WTC11 (cell line): ENCODE results near the gene PDZD7. TPM values are rescaled to one million over a fixed set of nuclear protein-coding genes. Genes with fewer than 3 reads are reported as not detected.

Experiments used
- ATAC-seq: fragments of 200-7000 bp; cut with Tn5 transposase; 2 replicates; pipeline ENCODE4 v1.10.0; 2021; ENCODE audit warnings: mild to moderate bottlenecking, moderate library complexity
- CTCF ChIA-PET: fragments of 300-600 bp; sonication (Branson Sonifier 250); formaldehyde crosslinking; loops from one replicate; lab custom pipeline; 2021; ENCODE audit warnings: antibody characterized with exemption; lab: Charles Lee
- POLR2A ChIA-PET: fragments of 350-600 bp; sonication (Branson Sonifier 250); formaldehyde crosslinking; loops from one replicate; lab custom pipeline; 2021; ENCODE audit warnings: antibody characterized with exemption; lab: Charles Lee
- DNase-seq: peaks from one replicate; pipeline ENCODE4 v3.0.0; 2021; ENCODE audit warnings: low spot score
- H3K27ac Mint-ChIP-seq: 2 replicates; pipeline ENCODE4 v1.8.0; 2021; ENCODE audit warnings: mixed read lengths
- H3K27me3 Mint-ChIP-seq: 2 replicates; pipeline ENCODE4 v1.8.0; 2021; ENCODE audit warnings: low read depth, mild to moderate bottlenecking, moderate library complexity, mixed read lengths
- H3K36me3 Mint-ChIP-seq: 2 replicates; pipeline ENCODE4 v1.8.0; 2021; ENCODE audit warnings: mixed read lengths
- H3K4me1 Mint-ChIP-seq: 2 replicates; pipeline ENCODE4 v1.8.0; 2022; ENCODE audit warnings: mixed read lengths
- H3K4me3 Mint-ChIP-seq: 2 replicates; pipeline ENCODE4 v1.8.0; 2021; ENCODE audit warnings: mild to moderate bottlenecking, moderate library complexity, mixed read lengths
- H3K9me3 Mint-ChIP-seq: 2 replicates; pipeline ENCODE4 v1.8.0; 2021; ENCODE audit warnings: mixed read lengths
- CREM ChIP-seq: sonication (generic); formaldehyde crosslinking; IDR thresholded peaks from 2 replicates; pipeline ENCODE4 v1.8.1; 2022; ENCODE audit warnings: mild to moderate bottlenecking, missing genetic modification reagents, moderate library complexity
- ESRRA ChIP-seq: sonication (generic); formaldehyde crosslinking; IDR thresholded peaks from 2 replicates; pipeline ENCODE4 v1.8.1; 2022; ENCODE audit warnings: mild to moderate bottlenecking, missing genetic modification reagents, borderline replicate concordance
- FOXP1 ChIP-seq: sonication (generic); formaldehyde crosslinking; IDR thresholded peaks from 2 replicates; pipeline ENCODE4 v1.8.0; 2022; ENCODE audit warnings: missing genetic modification reagents, mild to moderate bottlenecking, moderate library complexity, borderline replicate concordance
- IRF2 ChIP-seq: sonication (generic); formaldehyde crosslinking; IDR thresholded peaks from 2 replicates; pipeline ENCODE4 v1.8.0; 2022; ENCODE audit warnings: low read depth, missing genetic modification reagents, borderline replicate concordance
- MXD4 ChIP-seq: fragments of 250-450 bp; sonication (Bioruptor Pico); IDR thresholded peaks from 2 replicates; pipeline ENCODE4 v1.8.0; 2021; ENCODE audit warnings: mild to moderate bottlenecking, moderate library complexity, borderline replicate concordance
- SMAD3 ChIP-seq: sonication (generic); formaldehyde crosslinking; IDR thresholded peaks from 2 replicates; pipeline ENCODE4 v1.8.0; 2022; ENCODE audit warnings: missing genetic modification reagents, mild to moderate bottlenecking, borderline replicate concordance
- TP53 ChIP-seq: sonication (generic); formaldehyde crosslinking; IDR thresholded peaks from 2 replicates; pipeline ENCODE4 v1.8.1; 2023; ENCODE audit warnings: mild to moderate bottlenecking, missing genetic modification reagents
- ZNF317 ChIP-seq: sonication (generic); formaldehyde crosslinking; IDR thresholded peaks from 2 replicates; pipeline ENCODE4 v1.8.1; 2023; ENCODE audit warnings: low read depth, mild to moderate bottlenecking, moderate library complexity, missing genetic modification reagents, borderline replicate concordance
- ZNF416 ChIP-seq: fragments of 250-450 bp; sonication (Bioruptor Pico); IDR thresholded peaks from 2 replicates; pipeline ENCODE4 v1.9.0; 2021; ENCODE audit warnings: mild to moderate bottlenecking, inconsistent platforms
- total RNA-seq: library from RNA; stranded (reverse); gene quantifications from 3 replicates; pipeline ENCODE4 v1.2.3, GENCODE V29; 2021
- TF ChIP-seq, protein P1 (sequence below): fragments of 250-450 bp; sonication (Bioruptor Pico); conservative IDR thresholded peaks from 2 replicates; pipeline ENCODE4 v1.9.0; 2021; ENCODE audit warnings: mild to moderate bottlenecking
- TF ChIP-seq, protein P2 (sequence below): sonication (generic); formaldehyde crosslinking; IDR thresholded peaks from 2 replicates; pipeline ENCODE4 v1.8.0; 2023; ENCODE audit warnings: mild to moderate bottlenecking, missing genetic modification reagents
- TF ChIP-seq, protein P3 (sequence below): sonication (generic); formaldehyde crosslinking; IDR thresholded peaks from 2 replicates; pipeline ENCODE4 v1.8.1; 2022; ENCODE audit warnings: missing genetic modification reagents, borderline replicate concordance
- TF ChIP-seq, protein P4 (sequence below): sonication (generic); formaldehyde crosslinking; IDR thresholded peaks from 2 replicates; pipeline ENCODE4 v1.8.0; 2022; ENCODE audit warnings: mild to moderate bottlenecking, missing genetic modification reagents
- TF ChIP-seq, protein P5 (sequence below): sonication (generic); formaldehyde crosslinking; IDR thresholded peaks from 2 replicates; pipeline ENCODE4 v1.8.0; 2023; ENCODE audit warnings: missing genetic modification reagents, mild to moderate bottlenecking, borderline replicate concordance
- TF ChIP-seq, protein P6 (sequence below): fragments of 200-600 bp; IDR thresholded peaks from 2 replicates; pipeline ENCODE4 v1.8.0; 2022; ENCODE audit warnings: antibody characterized with exemption
- TF ChIP-seq, protein P7 (sequence below): sonication (generic); formaldehyde crosslinking; IDR thresholded peaks from 2 replicates; pipeline ENCODE4 v1.8.1; 2022; ENCODE audit warnings: low read depth, missing genetic modification reagents, borderline replicate concordance

The PDZD7 gene
- total RNA-seq, 1 experiment from 2014 or later, result 2.6 TPM

DNA sequence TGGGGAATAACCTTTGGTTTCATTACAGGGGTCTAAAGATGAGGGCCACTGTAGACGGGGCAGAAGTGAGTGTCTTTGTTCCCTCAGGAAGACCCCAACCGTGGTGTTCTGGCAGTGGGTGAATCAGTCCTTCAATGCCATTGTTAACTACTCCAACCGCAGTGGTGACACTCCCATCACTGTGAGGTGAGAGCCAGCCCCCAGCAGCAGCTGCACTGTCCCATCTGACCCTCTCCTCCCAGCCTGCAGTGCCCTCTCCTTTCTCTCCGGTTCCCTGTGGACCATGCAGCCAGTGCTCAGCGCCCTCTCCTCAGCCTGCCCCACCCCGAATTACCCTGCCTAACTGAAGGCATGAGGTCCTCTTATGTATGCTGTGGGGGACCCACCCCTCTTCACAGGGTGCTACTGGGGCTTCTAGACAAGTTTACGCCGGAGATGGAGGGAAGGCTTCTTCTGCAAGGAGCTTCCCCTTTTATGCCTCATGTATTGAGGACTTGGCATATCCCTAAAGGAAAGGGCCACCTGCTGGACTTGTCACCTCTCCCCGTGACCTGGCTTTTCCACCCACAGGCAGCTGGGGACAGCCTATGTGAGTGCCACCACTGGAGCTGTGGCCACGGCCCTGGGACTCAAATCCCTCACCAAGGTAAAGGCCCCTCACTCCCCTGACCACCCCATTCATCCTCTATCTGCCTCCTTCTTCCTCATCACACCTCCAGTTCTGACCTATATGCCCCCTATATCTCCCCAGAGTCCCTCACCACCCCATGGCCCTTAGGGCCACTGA lies 5.2 kb upstream of the PDZD7 start:
- POLR2A ChIA-PET, result no interaction called here

DNA sequence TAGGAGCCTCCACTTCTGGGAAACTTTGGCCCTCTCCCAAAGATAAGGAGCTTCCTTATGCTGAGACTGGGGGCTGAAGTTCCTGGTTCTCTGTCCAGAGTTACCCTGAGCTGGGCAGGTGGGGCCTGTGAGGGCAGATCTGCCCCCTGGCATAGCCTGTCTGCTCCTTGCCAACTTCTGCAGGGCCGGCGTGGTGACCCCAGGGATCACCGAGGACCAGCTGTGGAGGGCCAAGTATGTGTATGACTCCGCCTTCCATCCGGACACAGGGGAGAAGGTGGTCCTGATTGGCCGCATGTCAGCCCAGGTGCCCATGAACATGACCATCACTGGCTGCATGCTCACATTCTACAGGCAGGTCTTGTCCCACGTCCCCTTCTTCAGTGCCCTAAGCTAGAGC lies 4.4 kb upstream of the PDZD7 start:
- Mint-ChIP-seq H3K27ac (no peak overlapping the region), H3K9me3 (no peaks in the 10 kb centered on the region), H3K36me3 (no peaks in the 10 kb centered on the region), H3K4me3 (no peak overlapping the region), H3K4me1 (peaks cover 14% of the 10 kb centered on the region), H3K27me3 (peaks cover 61% of the 10 kb centered on the region)
- POLR2A ChIA-PET, result interaction anchor here (0.6 kb wide), 1 partner anchor 210 kb away, joined by 7 read pairs; no protein-coding TSS in a partner anchor
- ATAC-seq, result no peak
- CTCF ChIA-PET, result interaction anchor here (0.7 to 9.7 kb wide), 6 partner anchors 15 to 38 kb away, joined by 3 to 143 read pairs (median 6); no protein-coding TSS in a partner anchor
- DNase-seq, result no peak
- TF ChIP-seq, protein P1, sequence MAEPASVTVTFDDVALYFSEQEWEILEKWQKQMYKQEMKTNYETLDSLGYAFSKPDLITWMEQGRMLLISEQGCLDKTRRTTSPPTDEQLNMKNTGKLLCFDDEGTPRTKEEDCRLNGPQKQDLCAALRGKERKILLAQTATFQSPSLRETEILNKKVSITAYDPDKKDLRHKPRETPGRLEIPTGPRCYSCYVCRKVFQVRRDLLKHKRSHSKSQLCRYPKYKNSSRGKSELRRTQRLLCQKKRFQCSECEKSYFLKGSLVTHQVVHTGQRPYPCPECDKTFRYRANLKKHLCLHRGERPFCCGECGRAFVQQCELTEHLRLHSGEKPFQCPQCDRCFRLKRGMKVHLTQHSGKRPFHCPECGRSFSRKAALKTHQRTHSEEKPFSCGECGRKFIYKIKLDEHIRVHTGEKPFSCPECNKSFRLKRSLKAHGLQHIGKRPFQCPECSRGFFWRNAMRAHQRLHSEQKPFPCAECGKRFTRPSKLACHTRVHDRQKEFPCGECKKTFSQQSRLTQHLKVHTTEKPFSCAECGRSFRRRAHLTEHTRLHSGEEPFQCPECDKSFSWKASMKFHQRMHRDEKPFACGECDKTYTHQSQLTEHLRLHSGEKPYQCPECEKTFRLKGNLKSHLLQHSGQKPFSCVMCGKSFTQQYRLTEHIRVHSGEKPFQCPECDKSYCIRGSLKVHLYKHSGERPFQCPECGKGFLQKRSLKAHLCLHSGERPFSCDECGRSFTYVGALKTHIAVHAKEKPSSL (CRISPR knock-in tag), result no peak
- TF ChIP-seq FOXP1 (no peak), ESRRA (CRISPR knock-in tag) (no peak), SMAD3 (no peak), MXD4 (no peak), CREM (no peak), ZNF317 (CRISPR knock-in tag) (no peak), ZNF416 (no peak), TP53 (no peak)
- TF ChIP-seq, protein P2, sequence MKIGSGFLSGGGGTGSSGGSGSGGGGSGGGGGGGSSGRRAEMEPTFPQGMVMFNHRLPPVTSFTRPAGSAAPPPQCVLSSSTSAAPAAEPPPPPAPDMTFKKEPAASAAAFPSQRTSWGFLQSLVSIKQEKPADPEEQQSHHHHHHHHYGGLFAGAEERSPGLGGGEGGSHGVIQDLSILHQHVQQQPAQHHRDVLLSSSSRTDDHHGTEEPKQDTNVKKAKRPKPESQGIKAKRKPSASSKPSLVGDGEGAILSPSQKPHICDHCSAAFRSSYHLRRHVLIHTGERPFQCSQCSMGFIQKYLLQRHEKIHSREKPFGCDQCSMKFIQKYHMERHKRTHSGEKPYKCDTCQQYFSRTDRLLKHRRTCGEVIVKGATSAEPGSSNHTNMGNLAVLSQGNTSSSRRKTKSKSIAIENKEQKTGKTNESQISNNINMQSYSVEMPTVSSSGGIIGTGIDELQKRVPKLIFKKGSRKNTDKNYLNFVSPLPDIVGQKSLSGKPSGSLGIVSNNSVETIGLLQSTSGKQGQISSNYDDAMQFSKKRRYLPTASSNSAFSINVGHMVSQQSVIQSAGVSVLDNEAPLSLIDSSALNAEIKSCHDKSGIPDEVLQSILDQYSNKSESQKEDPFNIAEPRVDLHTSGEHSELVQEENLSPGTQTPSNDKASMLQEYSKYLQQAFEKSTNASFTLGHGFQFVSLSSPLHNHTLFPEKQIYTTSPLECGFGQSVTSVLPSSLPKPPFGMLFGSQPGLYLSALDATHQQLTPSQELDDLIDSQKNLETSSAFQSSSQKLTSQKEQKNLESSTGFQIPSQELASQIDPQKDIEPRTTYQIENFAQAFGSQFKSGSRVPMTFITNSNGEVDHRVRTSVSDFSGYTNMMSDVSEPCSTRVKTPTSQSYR (CRISPR knock-in tag), result no peak
- TF ChIP-seq, protein P3, sequence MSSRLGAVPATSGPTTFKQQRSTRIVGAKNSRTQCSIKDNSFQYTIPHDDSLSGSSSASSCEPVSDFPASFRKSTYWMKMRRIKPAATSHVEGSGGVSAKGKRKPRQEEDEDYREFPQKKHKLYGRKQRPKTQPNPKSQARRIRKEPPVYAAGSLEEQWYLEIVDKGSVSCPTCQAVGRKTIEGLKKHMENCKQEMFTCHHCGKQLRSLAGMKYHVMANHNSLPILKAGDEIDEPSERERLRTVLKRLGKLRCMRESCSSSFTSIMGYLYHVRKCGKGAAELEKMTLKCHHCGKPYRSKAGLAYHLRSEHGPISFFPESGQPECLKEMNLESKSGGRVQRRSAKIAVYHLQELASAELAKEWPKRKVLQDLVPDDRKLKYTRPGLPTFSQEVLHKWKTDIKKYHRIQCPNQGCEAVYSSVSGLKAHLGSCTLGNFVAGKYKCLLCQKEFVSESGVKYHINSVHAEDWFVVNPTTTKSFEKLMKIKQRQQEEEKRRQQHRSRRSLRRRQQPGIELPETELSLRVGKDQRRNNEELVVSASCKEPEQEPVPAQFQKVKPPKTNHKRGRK (CRISPR knock-in tag), result no peak
- TF ChIP-seq, protein P4, sequence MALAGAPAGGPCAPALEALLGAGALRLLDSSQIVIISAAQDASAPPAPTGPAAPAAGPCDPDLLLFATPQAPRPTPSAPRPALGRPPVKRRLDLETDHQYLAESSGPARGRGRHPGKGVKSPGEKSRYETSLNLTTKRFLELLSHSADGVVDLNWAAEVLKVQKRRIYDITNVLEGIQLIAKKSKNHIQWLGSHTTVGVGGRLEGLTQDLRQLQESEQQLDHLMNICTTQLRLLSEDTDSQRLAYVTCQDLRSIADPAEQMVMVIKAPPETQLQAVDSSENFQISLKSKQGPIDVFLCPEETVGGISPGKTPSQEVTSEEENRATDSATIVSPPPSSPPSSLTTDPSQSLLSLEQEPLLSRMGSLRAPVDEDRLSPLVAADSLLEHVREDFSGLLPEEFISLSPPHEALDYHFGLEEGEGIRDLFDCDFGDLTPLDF, result no peak
- TF ChIP-seq, protein P5, sequence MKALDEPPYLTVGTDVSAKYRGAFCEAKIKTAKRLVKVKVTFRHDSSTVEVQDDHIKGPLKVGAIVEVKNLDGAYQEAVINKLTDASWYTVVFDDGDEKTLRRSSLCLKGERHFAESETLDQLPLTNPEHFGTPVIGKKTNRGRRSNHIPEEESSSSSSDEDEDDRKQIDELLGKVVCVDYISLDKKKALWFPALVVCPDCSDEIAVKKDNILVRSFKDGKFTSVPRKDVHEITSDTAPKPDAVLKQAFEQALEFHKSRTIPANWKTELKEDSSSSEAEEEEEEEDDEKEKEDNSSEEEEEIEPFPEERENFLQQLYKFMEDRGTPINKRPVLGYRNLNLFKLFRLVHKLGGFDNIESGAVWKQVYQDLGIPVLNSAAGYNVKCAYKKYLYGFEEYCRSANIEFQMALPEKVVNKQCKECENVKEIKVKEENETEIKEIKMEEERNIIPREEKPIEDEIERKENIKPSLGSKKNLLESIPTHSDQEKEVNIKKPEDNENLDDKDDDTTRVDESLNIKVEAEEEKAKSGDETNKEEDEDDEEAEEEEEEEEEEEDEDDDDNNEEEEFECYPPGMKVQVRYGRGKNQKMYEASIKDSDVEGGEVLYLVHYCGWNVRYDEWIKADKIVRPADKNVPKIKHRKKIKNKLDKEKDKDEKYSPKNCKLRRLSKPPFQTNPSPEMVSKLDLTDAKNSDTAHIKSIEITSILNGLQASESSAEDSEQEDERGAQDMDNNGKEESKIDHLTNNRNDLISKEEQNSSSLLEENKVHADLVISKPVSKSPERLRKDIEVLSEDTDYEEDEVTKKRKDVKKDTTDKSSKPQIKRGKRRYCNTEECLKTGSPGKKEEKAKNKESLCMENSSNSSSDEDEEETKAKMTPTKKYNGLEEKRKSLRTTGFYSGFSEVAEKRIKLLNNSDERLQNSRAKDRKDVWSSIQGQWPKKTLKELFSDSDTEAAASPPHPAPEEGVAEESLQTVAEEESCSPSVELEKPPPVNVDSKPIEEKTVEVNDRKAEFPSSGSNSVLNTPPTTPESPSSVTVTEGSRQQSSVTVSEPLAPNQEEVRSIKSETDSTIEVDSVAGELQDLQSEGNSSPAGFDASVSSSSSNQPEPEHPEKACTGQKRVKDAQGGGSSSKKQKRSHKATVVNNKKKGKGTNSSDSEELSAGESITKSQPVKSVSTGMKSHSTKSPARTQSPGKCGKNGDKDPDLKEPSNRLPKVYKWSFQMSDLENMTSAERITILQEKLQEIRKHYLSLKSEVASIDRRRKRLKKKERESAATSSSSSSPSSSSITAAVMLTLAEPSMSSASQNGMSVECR, result no peak
- TF ChIP-seq, protein P6, sequence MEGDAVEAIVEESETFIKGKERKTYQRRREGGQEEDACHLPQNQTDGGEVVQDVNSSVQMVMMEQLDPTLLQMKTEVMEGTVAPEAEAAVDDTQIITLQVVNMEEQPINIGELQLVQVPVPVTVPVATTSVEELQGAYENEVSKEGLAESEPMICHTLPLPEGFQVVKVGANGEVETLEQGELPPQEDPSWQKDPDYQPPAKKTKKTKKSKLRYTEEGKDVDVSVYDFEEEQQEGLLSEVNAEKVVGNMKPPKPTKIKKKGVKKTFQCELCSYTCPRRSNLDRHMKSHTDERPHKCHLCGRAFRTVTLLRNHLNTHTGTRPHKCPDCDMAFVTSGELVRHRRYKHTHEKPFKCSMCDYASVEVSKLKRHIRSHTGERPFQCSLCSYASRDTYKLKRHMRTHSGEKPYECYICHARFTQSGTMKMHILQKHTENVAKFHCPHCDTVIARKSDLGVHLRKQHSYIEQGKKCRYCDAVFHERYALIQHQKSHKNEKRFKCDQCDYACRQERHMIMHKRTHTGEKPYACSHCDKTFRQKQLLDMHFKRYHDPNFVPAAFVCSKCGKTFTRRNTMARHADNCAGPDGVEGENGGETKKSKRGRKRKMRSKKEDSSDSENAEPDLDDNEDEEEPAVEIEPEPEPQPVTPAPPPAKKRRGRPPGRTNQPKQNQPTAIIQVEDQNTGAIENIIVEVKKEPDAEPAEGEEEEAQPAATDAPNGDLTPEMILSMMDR, result no peak

More for the DNA sequence above, 5.2 kb upstream of the PDZD7 start:
- Mint-ChIP-seq H3K9me3 (no peaks in the 10 kb centered on the region), H3K4me3 (no peak overlapping the region), H3K27ac (no peak overlapping the region), H3K4me1 (peaks cover 14% of the 10 kb centered on the region), H3K36me3 (no peaks in the 10 kb centered on the region), H3K27me3 (peaks cover 60% of the 10 kb centered on the region)
- TF ChIP-seq IRF2 (CRISPR knock-in tag), result no peak
- TF ChIP-seq ZNF317 (CRISPR knock-in tag), result no peak
- TF ChIP-seq, protein P7, sequence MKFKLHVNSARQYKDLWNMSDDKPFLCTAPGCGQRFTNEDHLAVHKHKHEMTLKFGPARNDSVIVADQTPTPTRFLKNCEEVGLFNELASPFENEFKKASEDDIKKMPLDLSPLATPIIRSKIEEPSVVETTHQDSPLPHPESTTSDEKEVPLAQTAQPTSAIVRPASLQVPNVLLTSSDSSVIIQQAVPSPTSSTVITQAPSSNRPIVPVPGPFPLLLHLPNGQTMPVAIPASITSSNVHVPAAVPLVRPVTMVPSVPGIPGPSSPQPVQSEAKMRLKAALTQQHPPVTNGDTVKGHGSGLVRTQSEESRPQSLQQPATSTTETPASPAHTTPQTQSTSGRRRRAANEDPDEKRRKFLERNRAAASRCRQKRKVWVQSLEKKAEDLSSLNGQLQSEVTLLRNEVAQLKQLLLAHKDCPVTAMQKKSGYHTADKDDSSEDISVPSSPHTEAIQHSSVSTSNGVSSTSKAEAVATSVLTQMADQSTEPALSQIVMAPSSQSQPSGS (CRISPR knock-in tag), result no peak
- ATAC-seq, result no peak
- CTCF ChIA-PET, result interaction anchor here (1.2 to 9.7 kb wide), 5 partner anchors 14 to 39 kb away, joined by 3 to 143 read pairs (median 8); no protein-coding TSS in a partner anchor
- no peak for DNase-seq
